ENCODE results near the gene IGSF9. TPM values are rescaled to one million over a fixed set of nuclear protein-coding genes. Genes with fewer than 3 reads are reported as not detected.

IGSF9 gene
- total and polyA plus RNA-seq, 4 donors, result 0.50 to 4.9 (median 2.7) TPM

GRCh38 chr1:159941591-159942560 lies 3.5 kb downstream of the IGSF9 start:
- DNase-seq (ENCODE audit: low read depth in 4 of 6, low spot score in 6 of 6), result peak in 2 of 6 donors; percentile 47 to 59
- Histone ChIP-seq H3K36me3 (ENCODE audit: control insufficient read depth, insufficient read depth, low read length) (no peaks in the 10 kb centered on the region), H3K9me3 (ENCODE audit: control insufficient read depth, insufficient read depth, low read length) (no peaks in the 10 kb centered on the region), H3K27me3 (ENCODE audit: control insufficient read depth, insufficient read depth, low read length) (peaks cover 10% of the 10 kb centered on the region), H3K27ac (ENCODE audit: low read depth, low read length) (no peak overlapping the region), H3K4me1 (ENCODE audit: control insufficient read depth, insufficient read depth, low read length) (peaks cover 48% of the 10 kb centered on the region), H3K4me3 (ENCODE audit: low read depth, low read length) (no peak overlapping the region)
- 51% methylated on average over 11 of the region's 15 CpGs for WGBS (ENCODE audit: insufficient coverage)

- Histone ChIP-seq H3K9me3 (ENCODE audit: control insufficient read depth, insufficient read depth, low read length) (no peaks in the 10 kb centered on the region), H3K4me1 (ENCODE audit: control insufficient read depth, insufficient read depth, low read length) (peaks cover 55% of the 10 kb centered on the region), H3K4me3 (ENCODE audit: low read depth, low read length) (no peak overlapping the region), H3K27me3 (ENCODE audit: control insufficient read depth, insufficient read depth, low read length) (peaks cover 10% of the 10 kb centered on the region), H3K27ac (ENCODE audit: low read depth, low read length) (no peak overlapping the region), H3K36me3 (ENCODE audit: control insufficient read depth, insufficient read depth, low read length) (no peaks in the 10 kb centered on the region)
- 10% methylated on average over 3 of the region's 5 CpGs for WGBS (ENCODE audit: insufficient coverage)
- peak in 1 of 6 donors; percentile 83 for DNase-seq (ENCODE audit: low read depth in 4 of 6, low spot score in 6 of 6)
These were observed 4.3 kb downstream of the IGSF9 start for GRCh38 chr1:159941141-159941540.

GRCh38 chr1:159940006-159940620 lies 5.3 kb downstream of the IGSF9 start:
- H3K27ac ChIP-seq (ENCODE audit: low read depth, low read length), result no peak overlapping the region
- 67% methylated on average over 4 of the region's 11 CpGs for WGBS (ENCODE audit: insufficient coverage)
- no peak overlapping the region for H3K4me3 ChIP-seq (ENCODE audit: low read depth, low read length)
- H3K27me3 ChIP-seq (ENCODE audit: control insufficient read depth, insufficient read depth, low read length), result peaks cover 10% of the 10 kb centered on the region
- H3K36me3 ChIP-seq (ENCODE audit: control insufficient read depth, insufficient read depth, low read length), result peaks cover 3% of the 10 kb centered on the region
- no peaks in the 10 kb centered on the region for H3K9me3 ChIP-seq (ENCODE audit: control insufficient read depth, insufficient read depth, low read length)
- no peak for DNase-seq (ENCODE audit: low read depth in 4 of 6, low spot score in 6 of 6)
- H3K4me1 ChIP-seq (ENCODE audit: control insufficient read depth, insufficient read depth, low read length), result peaks cover 47% of the 10 kb centered on the region

- Histone ChIP-seq H3K9me3 (ENCODE audit: control insufficient read depth, insufficient read depth, low read length) (no peaks in the 10 kb centered on the region), H3K27me3 (ENCODE audit: control insufficient read depth, insufficient read depth, low read length) (peaks cover 7% of the 10 kb centered on the region), H3K36me3 (ENCODE audit: control insufficient read depth, insufficient read depth, low read length) (peaks cover 3% of the 10 kb centered on the region), H3K27ac (ENCODE audit: low read depth, low read length) (no peak overlapping the region), H3K4me1 (ENCODE audit: control insufficient read depth, insufficient read depth, low read length) (peaks cover 46% of the 10 kb centered on the region), H3K4me3 (ENCODE audit: low read depth, low read length) (no peak overlapping the region)
- DNase-seq (ENCODE audit: low read depth in 4 of 6, low spot score in 6 of 6), result no peak
- WGBS (ENCODE audit: insufficient coverage), result no CpG with 5 or more reads among the region's 3 CpGs
These were observed 5.8 kb downstream of the IGSF9 start for GRCh38 chr1:159939678-159940002.

- no peak overlapping the region for H3K27ac ChIP-seq (ENCODE audit: low read depth, low read length)
- H3K9me3 ChIP-seq (ENCODE audit: control insufficient read depth, insufficient read depth, low read length), result no peaks in the 10 kb centered on the region
- H3K27me3 ChIP-seq (ENCODE audit: control insufficient read depth, insufficient read depth, low read length), result peaks cover 2% of the 10 kb centered on the region
- H3K36me3 ChIP-seq (ENCODE audit: control insufficient read depth, insufficient read depth, low read length), result peaks cover 6% of the 10 kb centered on the region
- no peak overlapping the region for H3K4me3 ChIP-seq (ENCODE audit: low read depth, low read length)
- no peak for DNase-seq (ENCODE audit: low read depth in 4 of 6, low spot score in 6 of 6)
- peaks cover 40% of the 10 kb centered on the region for H3K4me1 ChIP-seq (ENCODE audit: control insufficient read depth, insufficient read depth, low read length)
- WGBS (ENCODE audit: insufficient coverage), result 92% methylated on average over 5 of the region's 6 CpGs
These were observed 6.3 kb downstream of the IGSF9 start for GRCh38 chr1:159938905-159939677.

- no peak overlapping the region for H3K27ac ChIP-seq (ENCODE audit: low read depth, low read length)
- H3K36me3 ChIP-seq (ENCODE audit: control insufficient read depth, insufficient read depth, low read length), result peaks cover 8% of the 10 kb centered on the region
- WGBS (ENCODE audit: insufficient coverage), result 68% methylated on average over 5 of the region's 7 CpGs
- no peaks in the 10 kb centered on the region for H3K27me3 ChIP-seq (ENCODE audit: control insufficient read depth, insufficient read depth, low read length)
- no peak overlapping the region for H3K4me3 ChIP-seq (ENCODE audit: low read depth, low read length)
- no peak for DNase-seq (ENCODE audit: low read depth in 4 of 6, low spot score in 6 of 6)
- no peaks in the 10 kb centered on the region for H3K9me3 ChIP-seq (ENCODE audit: control insufficient read depth, insufficient read depth, low read length)
- H3K4me1 ChIP-seq (ENCODE audit: control insufficient read depth, insufficient read depth, low read length), result peaks cover 39% of the 10 kb centered on the region
These were observed 7.1 kb downstream of the IGSF9 start for GRCh38 chr1:159938211-159938852.

- Histone ChIP-seq H3K27me3 (ENCODE audit: control insufficient read depth, insufficient read depth, low read length) (no peaks in the 10 kb centered on the region), H3K4me1 (ENCODE audit: control insufficient read depth, insufficient read depth, low read length) (peaks cover 33% of the 10 kb centered on the region), H3K9me3 (ENCODE audit: control insufficient read depth, insufficient read depth, low read length) (no peaks in the 10 kb centered on the region), H3K4me3 (ENCODE audit: low read depth, low read length) (no peak overlapping the region), H3K27ac (ENCODE audit: low read depth, low read length) (no peak overlapping the region), H3K36me3 (ENCODE audit: control insufficient read depth, insufficient read depth, low read length) (peaks cover 8% of the 10 kb centered on the region)
- 33% methylated on average over 3 of the region's 4 CpGs for WGBS (ENCODE audit: insufficient coverage)
- no peak for DNase-seq (ENCODE audit: low read depth in 4 of 6, low spot score in 6 of 6)
These were observed 8.2 kb downstream of the IGSF9 start for GRCh38 chr1:159937054-159937750.

GRCh38 chr1:159936273-159936904 lies 9.0 kb downstream of the IGSF9 start:
- H3K4me3 ChIP-seq (ENCODE audit: low read depth, low read length), result no peak overlapping the region
- no peaks in the 10 kb centered on the region for H3K9me3 ChIP-seq (ENCODE audit: control insufficient read depth, insufficient read depth, low read length)
- H3K27me3 ChIP-seq (ENCODE audit: control insufficient read depth, insufficient read depth, low read length), result no peaks in the 10 kb centered on the region
- peaks cover 25% of the 10 kb centered on the region for H3K4me1 ChIP-seq (ENCODE audit: control insufficient read depth, insufficient read depth, low read length)
- 41% methylated on average over 15 of the region's 16 CpGs for WGBS (ENCODE audit: insufficient coverage)
- peak in 2 of 6 donors; percentile 79 to 80 for DNase-seq (ENCODE audit: low read depth in 4 of 6, low spot score in 6 of 6)
- peaks cover 12% of the 10 kb centered on the region for H3K36me3 ChIP-seq (ENCODE audit: control insufficient read depth, insufficient read depth, low read length)
- H3K27ac ChIP-seq (ENCODE audit: low read depth, low read length), result no peak overlapping the region
